SK-N-MC (cell line): ENCODE data around the gene LHX1.

ENCODE experiments used
- EZH2 ChIP-seq: fragments of 200-600 bp; sonication (generic); IDR thresholded peaks from one replicate; pipeline ENCODE4 v1.6.1; 2017; ENCODE audit warnings: antibody characterized with exemption
- FOXP2 ChIP-seq: optimal IDR thresholded peaks from 2 replicates; pipeline ENCODE3; 2011; ENCODE audit warnings: mild to moderate bottlenecking, moderate library complexity; ENCODE audit not compliant: insufficient read depth; ENCODE audit errors: extremely low read length, control extremely low read depth
- POLR2AphosphoS5 ChIP-seq: IDR thresholded peaks from 2 replicates; pipeline ENCODE4 v1.6.1; 2012; ENCODE audit warnings: mild to moderate bottlenecking, low read depth, low read length, borderline replicate concordance

DNA sequence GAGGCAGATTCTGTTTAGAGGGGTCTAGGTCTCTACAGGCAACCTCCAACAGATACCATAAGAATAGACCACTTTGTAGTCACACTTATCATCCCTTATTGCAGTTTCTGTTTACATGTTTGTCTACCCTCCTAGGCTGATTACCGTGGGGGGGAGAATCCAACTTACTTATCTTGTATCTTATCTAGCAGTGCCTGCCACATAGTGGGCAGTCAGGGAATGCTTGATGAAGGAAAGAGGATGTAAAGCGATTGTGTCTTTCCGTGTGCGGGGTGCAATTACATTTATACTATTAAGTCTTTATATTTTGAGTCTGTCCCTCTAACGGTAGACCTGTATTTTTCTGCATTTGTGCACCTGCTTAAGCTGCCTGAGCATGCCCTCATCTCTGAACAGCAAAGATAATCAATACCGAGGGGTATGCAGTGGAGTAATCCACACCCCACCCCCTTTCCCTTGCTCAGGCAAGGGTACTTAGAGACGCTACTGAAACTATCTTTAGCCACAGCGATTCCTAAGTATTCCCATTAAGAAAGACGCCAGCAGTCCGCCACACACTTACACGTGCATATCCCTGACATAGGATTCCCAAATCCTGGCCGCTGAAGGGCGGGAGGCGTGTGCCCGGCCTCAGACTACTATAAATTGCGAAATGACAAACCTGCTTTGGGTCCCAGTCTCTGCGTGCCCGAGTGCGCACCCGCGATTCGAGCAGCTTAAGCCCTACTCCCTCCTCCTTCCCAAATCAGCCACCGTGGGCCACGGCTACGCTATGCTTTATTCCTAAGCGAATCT lies 10.8 kb downstream of the LHX1 start:
- TF ChIP-seq EZH2 (no peak), POLR2AphosphoS5 (no peak), FOXP2 (no peak)
